Measurements from ENCODE around the gene RDM1. TPM values are rescaled to one million over a fixed set of nuclear protein-coding genes. Genes with fewer than 3 reads are reported as not detected.
"Not testable (repeated sequence)": the region's sequence is repeated elsewhere in the genome, so short reads cannot be mapped to it uniquely, and the experiment has no call there.

Gene RDM1
- total and polyA plus RNA-seq, 12 donors, result 0.48 to 1.1 TPM; not detected in 10

DNA sequence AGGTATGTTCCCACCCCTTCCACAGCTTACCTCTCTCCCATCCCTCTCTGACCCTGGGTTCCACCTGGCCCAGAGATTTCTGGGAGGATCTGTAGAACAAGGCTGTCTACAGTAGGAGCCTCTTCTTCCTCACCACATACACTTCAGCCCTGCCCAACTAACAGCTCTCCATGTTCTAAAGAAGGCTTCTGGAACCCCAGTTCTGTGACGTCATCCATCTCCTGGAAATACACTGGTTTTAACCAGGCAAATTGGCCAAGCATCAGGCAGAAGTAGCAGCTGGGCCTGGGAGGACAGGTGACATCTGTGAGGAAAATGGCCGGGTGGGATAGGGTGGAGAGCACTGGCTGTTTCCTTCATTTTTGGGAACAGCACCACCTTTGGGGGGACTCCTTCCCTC, 13.0 kb upstream of the RDM1 start, which contains the start of gene LYZL6:
LYZL6 (minus strand) TSS at position 177 of the 400 bp plus-strand sequence. CDS start 4,357 bp downstream, outside the sequence.
- Histone ChIP-seq H3K4me1 (replicated peaks in 1 of 2) (no peaks in the 10 kb centered on the region), H3K27me3 (no peaks in the 10 kb centered on the region), H3K27ac (no peak within 1 kb of the TSS), H3K9me3 (replicated peaks in 1 of 3) (no peaks in the 10 kb centered on the region), H3K4me3 (no peak within 1 kb of the TSS), H3K36me3 (replicated peaks in 1 of 2) (no peaks in the 10 kb centered on the region)
- TF ChIP-seq POLR2A (IDR thresholded peaks at IDR 0.05) (no peak), CTCF (IDR thresholded peaks at IDR 0.05) (no peak)
- 70 to 81% (median 73%) methylated on average over 2 of the region's 2 CpGs for WGBS, 4 donors
- intact Hi-C loops (cut with DNase I), result loop anchor here in 1 of 2 donors (10.0 kb wide), 1 partner anchor 89 kb away; no protein-coding TSS in a partner anchor
- no peak for DNase-seq

- H3K27ac ChIP-seq, result no peak overlapping the region
- no peaks in the 10 kb centered on the region for H3K9me3 ChIP-seq (replicated peaks in 1 of 3)
- no peaks in the 10 kb centered on the region for H3K4me1 ChIP-seq (replicated peaks in 1 of 2)
- no peak overlapping the region for H3K4me3 ChIP-seq
- 55 to 65% (median 65%) methylated on average over 9 of the region's 9 CpGs for WGBS, 4 donors
- no peak for DNase-seq
- intact Hi-C loops (cut with DNase I), result loop anchor here in 1 of 2 donors (10.0 kb wide), 1 partner anchor 88 kb away; no protein-coding TSS in a partner anchor
- H3K36me3 ChIP-seq (replicated peaks in 1 of 2), result no peaks in the 10 kb centered on the region
- no peaks in the 10 kb centered on the region for H3K27me3 ChIP-seq
- no peak for TF ChIP-seq POLR2A (IDR thresholded peaks at IDR 0.05)
- no peak for TF ChIP-seq CTCF (IDR thresholded peaks at IDR 0.05)
These were observed 12.1 kb upstream of the RDM1 start for GRCh38 chr17:35942588-35943186.

DNA sequence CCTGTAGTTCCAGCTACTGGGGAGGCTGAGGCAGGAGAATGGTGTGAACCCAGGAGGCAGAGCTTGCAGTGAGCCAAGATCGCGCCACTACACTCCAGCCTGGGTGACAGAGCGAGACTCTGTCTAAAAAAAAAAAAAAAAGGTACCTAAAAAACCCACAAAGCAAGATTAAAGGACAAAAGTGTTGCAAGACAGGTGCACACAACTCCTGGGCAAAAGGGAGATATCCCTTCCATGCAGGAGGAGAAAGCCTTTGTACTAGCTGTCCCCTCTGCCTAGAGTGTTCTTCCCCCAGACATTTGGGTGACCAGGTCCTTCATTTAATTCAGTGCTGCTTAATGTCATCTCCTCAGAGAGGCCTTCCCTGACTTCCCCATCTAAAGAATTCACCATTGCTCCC, 7.9 kb upstream of the RDM1 start:
- H3K36me3 ChIP-seq (replicated peaks in 1 of 2); H3K4me3 ChIP-seq; H3K27me3 ChIP-seq; H3K9me3 ChIP-seq (replicated peaks in 1 of 3); DNase-seq; intact Hi-C loops (cut with DNase I); H3K4me1 ChIP-seq (replicated peaks in 1 of 2); H3K27ac ChIP-seq: not testable (repeated sequence)
- WGBS, 4 donors, result 91 to 100% (median 95%) methylated on average over 3 of the region's 3 CpGs

- 83 to 94% (median 89%) methylated on average over 5 of the region's 5 CpGs for WGBS, 4 donors
- H3K9me3 ChIP-seq (replicated peaks in 1 of 3), result no peaks in the 10 kb centered on the region
- no peak overlapping the region for H3K4me3 ChIP-seq
- intact Hi-C loops (cut with DNase I), result no loop called here
- no peaks in the 10 kb centered on the region for H3K4me1 ChIP-seq (replicated peaks in 1 of 2)
- DNase-seq, result no peak
- TF ChIP-seq CTCF (IDR thresholded peaks at IDR 0.05), result no peak
- no peak for TF ChIP-seq POLR2A (IDR thresholded peaks at IDR 0.05)
- H3K36me3 ChIP-seq (replicated peaks in 1 of 2), result no peaks in the 10 kb centered on the region
- no peaks in the 10 kb centered on the region for H3K27me3 ChIP-seq
- H3K27ac ChIP-seq, result no peak overlapping the region
These were observed 5.5 kb upstream of the RDM1 start for GRCh38 chr17:35936063-35936462.

- H3K27me3 ChIP-seq, result no peaks in the 10 kb centered on the region
- no peak overlapping the region for H3K4me3 ChIP-seq
- no peaks in the 10 kb centered on the region for H3K36me3 ChIP-seq (replicated peaks in 1 of 2)
- H3K9me3 ChIP-seq (replicated peaks in 1 of 3), result no peaks in the 10 kb centered on the region
- whole genome bisulfite sequencing, 4 donors, result 75 to 84% (median 79%) methylated on average over 10 of the region's 10 CpGs
- TF ChIP-seq CTCF (IDR thresholded peaks at IDR 0.05) (no peak), POLR2A (IDR thresholded peaks at IDR 0.05) (no peak)
- DNase-seq, result peak; percentile 27 to 83 (median 76)
- peaks cover 3 to 11% of the 10 kb centered on the region in 2 donors for H3K4me1 ChIP-seq (replicated peaks in 1 of 2)
- H3K27ac ChIP-seq, result no peak overlapping the region
- intact Hi-C loops (cut with DNase I), result no loop called here
These were observed 4.2 kb upstream of the RDM1 start for GRCh38 chr17:35934760-35935159.
